Subcutaneous adipose tissue (tissue), 4 donors: Measurements from ENCODE around the gene OR6K6. TPM values are rescaled to one million over a fixed set of nuclear protein-coding genes. Genes with fewer than 3 reads are reported as not detected.

Experiments
- CTCF ChIP-seq: fragments of 450-650 bp; IDR thresholded peaks from one replicate; pipeline ENCODE4 v1.5.1; 2016; ENCODE audit warnings: low read depth, mild to moderate bottlenecking, control low read depth, antibody characterized with exemption, moderate library complexity
- small RNA-seq: library from RNA; depleted of rRNA; stranded (forward); fragments of <200 nt; gene quantifications from one replicate; pipeline ENCODE3, GENCODE V24; 2016
- total RNA-seq, 4 donors: library from RNA; depleted of rRNA; stranded (reverse); fragments of >200 nt; gene quantifications; one replicate each; pipeline ENCODE4 v1.1.0, GENCODE V29; 2016

OR6K6 gene
- total RNA-seq, 4 donors from 2014 or later: not detected

- no peak for TF ChIP-seq CTCF
Measured at GRCh38 chr1:158801396-158801795, 46.9 kb downstream of the OR6K6 start.

GRCh38 chr1:158803678-158804077 is 49.2 kb downstream of the OR6K6 start:
- no peak for TF ChIP-seq CTCF

Small RNA genes lying within 50 kb of the gene (small RNA-seq; reads per million reads assigned to genes)
- gene OR2AQ1P: not detected

Other genes starting within 250 kb of the OR6K6 start
- not detected for gene OR6Y1, start 200.3 kb upstream of the OR6K6 start, total RNA-seq
- not detected for gene OR6P1, start 184.1 kb upstream of the OR6K6 start, total RNA-seq
- not detected for gene OR10X1, start 174.8 kb upstream of the OR6K6 start, total RNA-seq
- not detected for gene OR10Z1, start 149.5 kb upstream of the OR6K6 start, total RNA-seq
- under 1 TPM in 3 of 4 donors, not detected in 1; 0.38 to 0.88 (median 0.68) TPM for gene SPTA1, start 68.0 kb upstream of the OR6K6 start, total RNA-seq
- not detected for gene OR6K2, start 54.1 kb upstream of the OR6K6 start, total RNA-seq
- not detected for gene OR6K3, start 34.0 kb upstream of the OR6K6 start, total RNA-seq
- not detected for gene OR6N1, start 17.5 kb downstream of the OR6K6 start, total RNA-seq
- not detected for gene OR6N2, start 26.5 kb downstream of the OR6K6 start, total RNA-seq
- gene MNDA, start 76.6 kb downstream of the OR6K6 start, total RNA-seq: 10 to 100 TPM in 3 of 4 donors, 1 to 10 TPM in 1; 5.8 to 54.6 (median 12.9) TPM
- 1 to 10 TPM; 2.9 to 9.3 (median 5.8) TPM for gene PYHIN1, start 176.8 kb downstream of the OR6K6 start, total RNA-seq